ENCODE data around the gene AFMID.

AFMID gene

DNA sequence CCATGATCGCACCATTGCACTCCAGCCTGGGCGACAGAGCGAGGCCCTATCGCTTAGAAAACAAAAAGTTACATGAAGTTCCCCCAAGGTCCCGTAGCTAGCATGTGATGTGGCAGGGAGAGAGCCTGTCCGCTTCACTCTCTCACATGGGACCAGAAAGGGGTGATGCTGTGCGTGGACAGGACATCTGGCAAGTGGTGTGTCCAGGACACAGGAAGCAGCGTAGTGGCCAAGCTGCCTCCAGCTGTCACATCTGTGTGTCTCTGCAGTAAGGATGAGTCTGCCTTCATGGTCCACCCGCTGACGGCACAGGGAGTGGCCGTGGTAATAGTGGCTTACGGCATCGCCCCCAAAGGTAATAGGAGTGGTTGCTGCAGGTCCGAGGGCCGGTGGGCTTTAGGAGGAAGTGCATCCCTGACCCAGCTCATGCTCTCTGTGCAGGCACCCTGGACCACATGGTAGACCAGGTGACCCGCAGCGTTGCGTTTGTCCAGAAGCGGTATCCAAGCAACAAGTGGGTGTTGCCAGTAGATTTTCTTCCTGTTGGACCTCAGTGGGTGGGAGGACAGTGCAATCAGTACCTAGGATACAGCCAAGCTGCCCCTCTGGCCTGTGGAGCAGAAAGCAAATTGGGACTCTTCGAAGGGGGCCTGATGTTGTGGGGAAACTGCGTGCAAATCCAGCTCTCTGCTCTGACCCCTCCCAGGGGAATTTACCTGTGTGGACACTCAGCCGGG is 17.4 kb downstream of the AFMID start:
- no peak for DNase-seq (ENCODE audit: low read depth)
- TF ChIP-seq, protein P1, sequence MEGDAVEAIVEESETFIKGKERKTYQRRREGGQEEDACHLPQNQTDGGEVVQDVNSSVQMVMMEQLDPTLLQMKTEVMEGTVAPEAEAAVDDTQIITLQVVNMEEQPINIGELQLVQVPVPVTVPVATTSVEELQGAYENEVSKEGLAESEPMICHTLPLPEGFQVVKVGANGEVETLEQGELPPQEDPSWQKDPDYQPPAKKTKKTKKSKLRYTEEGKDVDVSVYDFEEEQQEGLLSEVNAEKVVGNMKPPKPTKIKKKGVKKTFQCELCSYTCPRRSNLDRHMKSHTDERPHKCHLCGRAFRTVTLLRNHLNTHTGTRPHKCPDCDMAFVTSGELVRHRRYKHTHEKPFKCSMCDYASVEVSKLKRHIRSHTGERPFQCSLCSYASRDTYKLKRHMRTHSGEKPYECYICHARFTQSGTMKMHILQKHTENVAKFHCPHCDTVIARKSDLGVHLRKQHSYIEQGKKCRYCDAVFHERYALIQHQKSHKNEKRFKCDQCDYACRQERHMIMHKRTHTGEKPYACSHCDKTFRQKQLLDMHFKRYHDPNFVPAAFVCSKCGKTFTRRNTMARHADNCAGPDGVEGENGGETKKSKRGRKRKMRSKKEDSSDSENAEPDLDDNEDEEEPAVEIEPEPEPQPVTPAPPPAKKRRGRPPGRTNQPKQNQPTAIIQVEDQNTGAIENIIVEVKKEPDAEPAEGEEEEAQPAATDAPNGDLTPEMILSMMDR (IDR thresholded peaks at IDR 0.05; ENCODE audit: low read depth, low read length, missing control alignments) = no peak
- H3K4me3 ChIP-seq (ENCODE audit: low read depth, low read length) = no peak overlapping the region

DNA sequence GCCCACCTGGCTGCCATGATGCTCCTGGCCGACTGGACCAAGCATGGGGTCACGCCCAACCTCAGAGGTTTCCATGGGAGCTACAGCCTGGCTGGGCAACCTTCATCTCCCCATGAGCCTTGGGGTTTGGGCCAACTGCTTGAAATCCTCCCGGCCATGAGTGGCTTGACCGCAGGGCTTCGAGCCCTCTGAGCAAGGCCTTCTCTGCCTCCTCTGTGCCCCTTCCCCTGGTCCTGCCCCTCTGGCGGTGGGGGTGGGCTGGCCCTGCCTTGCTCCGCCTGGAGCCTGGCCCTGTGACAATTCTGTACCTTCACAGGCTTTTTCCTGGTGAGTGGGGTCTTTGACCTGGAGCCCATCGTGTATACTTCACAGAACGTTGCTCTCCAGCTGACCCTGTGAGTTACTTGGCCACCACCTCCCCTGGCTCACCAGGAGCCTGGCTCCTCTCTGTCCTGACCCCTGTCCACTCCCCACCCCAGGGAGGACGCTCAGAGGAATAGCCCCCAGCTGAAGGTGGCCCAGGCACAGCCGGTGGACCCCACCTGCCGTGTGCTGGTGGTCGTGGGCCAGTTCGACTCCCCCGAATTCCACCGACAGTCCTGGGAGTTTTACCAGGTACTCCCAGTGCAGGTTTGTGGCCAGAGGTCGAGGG is 18.1 kb downstream of the AFMID start:
- TF ChIP-seq, protein P1 (IDR thresholded peaks at IDR 0.05; ENCODE audit: low read depth, low read length, missing control alignments) = no peak
- H3K4me3 ChIP-seq (ENCODE audit: low read depth, low read length) = no peak overlapping the region
- DNase-seq (ENCODE audit: low read depth) = no peak

DNA sequence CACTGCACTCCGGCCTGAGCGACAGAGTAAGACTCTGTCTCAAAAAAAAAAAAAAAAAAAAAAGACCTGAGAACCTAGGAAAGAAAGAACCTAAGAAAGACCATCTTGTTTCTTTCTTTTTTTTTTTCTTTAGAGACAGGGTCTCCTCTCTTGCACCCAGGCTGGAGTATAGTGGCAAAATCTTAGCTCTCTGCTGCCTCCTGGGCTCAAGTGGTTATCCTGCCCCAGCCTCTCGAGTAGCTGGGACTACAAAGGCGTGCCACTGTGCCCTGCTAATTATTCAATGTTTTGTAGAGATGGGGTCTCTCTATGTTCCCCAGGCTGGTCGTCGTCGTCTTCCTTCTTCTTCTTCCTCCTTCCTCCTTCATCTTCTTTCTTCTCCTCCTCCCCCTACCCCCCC is 19.1 kb downstream of the AFMID start:
- no peak for DNase-seq (ENCODE audit: low read depth)
- TF ChIP-seq, protein P1 (IDR thresholded peaks at IDR 0.05; ENCODE audit: low read depth, low read length, missing control alignments) = no peak
- H3K4me3 ChIP-seq (ENCODE audit: low read depth, low read length) = no peak overlapping the region

DNA sequence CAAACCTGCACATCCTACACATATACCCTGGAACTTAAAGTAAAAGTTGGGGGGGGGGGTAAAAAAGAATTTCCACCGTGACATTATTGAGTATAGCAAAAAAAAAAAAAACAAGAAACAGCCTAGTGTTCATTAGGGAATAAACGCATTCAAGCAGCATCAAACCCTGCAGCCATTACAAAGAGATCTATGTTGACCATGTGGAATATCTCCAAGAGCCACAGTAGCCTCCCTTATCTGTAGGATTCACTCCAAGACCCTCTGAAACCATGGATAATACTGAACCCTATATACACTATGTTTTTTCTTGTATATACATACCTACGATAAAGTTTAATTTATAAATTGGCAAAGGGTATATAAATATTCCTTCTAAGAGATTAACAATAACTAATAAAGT is 21.3 kb downstream of the AFMID start:
- TF ChIP-seq, protein P1 (IDR thresholded peaks at IDR 0.05; ENCODE audit: low read depth, low read length, missing control alignments) = no peak
- DNase-seq (ENCODE audit: low read depth) = no peak
- H3K4me3 ChIP-seq (ENCODE audit: low read depth, low read length) = no peak overlapping the region

DNA sequence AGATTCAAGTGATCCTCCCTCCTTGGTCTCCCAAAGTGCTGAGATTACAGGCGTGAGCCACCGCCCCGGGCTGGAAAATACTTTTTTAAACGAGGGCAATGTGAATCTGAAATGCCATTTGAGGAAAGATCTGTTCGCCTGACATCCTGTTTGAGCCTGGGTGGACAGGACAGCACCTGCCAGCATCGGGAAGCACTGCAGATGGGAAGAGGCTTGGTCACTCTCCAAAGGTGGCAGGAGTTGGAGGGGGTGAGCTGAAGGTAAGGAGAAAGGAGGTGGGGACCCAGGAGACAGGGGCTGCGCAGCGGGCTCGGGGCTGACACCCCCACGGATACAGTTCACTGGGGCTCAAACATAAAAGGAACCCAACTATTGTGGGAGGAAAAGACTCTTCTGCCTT is 22.9 kb downstream of the AFMID start:
- TF ChIP-seq, protein P1 (IDR thresholded peaks at IDR 0.05; ENCODE audit: low read depth, low read length, missing control alignments) = no peak
- DNase-seq (ENCODE audit: low read depth) = no peak

DNA sequence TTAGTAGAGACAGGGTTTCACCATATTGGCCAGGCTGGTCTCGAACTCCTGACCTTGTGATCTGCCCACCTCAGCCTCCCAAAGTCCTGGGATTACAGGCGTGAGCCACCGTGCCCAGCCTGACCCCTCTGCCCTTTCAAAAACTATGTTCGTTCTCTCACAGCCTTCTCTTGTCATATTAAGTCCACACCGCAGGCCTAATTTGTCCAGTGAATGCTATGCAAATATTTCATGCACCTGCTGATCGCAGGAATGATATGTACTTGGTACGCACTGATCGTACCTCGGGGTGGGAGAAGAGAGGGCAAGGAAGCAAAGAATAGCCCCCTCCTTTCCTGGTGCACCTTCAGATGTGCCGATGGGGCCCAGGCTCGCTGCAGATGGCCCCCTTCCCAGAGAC is 23.9 kb downstream of the AFMID start:
- no peak overlapping the region for H3K4me3 ChIP-seq (ENCODE audit: low read depth, low read length)
- TF ChIP-seq, protein P1 (IDR thresholded peaks at IDR 0.05; ENCODE audit: low read depth, low read length, missing control alignments) = no peak
- DNase-seq (ENCODE audit: low read depth) = no peak

More for the DNA sequence above, 22.9 kb downstream of the AFMID start:
- H3K4me3 ChIP-seq (ENCODE audit: low read depth, low read length) = no peak overlapping the region

Data from GM12864 (cell line).